SU-DHL-6 (cell line): ENCODE results near the gene GNAI1.

ENCODE experiments used
- CTCF ChIP-seq: fragments of 200-600 bp; sonication (generic); IDR thresholded peaks from one replicate; pipeline ENCODE4 v1.5.1; 2017; ENCODE audit warnings: antibody characterized with exemption, mild to moderate bottlenecking, low read length, moderate library complexity; ENCODE audit not compliant: insufficient read depth, poor library complexity, severe bottlenecking
- EZH2phosphoT487 ChIP-seq: fragments of 200-600 bp; sonication (generic), shearing (Covaris generic); conservative IDR thresholded peaks from 2 replicates; pipeline ENCODE4 v1.6.1; 2018; ENCODE audit warnings: mild to moderate bottlenecking, antibody characterized with exemption, low read length, moderate library complexity, mixed read lengths

GRCh38 chr7:80155374-80155773 is 20.7 kb downstream of the GNAI1 start:
- TF ChIP-seq CTCF (no peak), EZH2phosphoT487 (no peak)
